Dermis microvascular lymphatic vessel endothelial cell (primary cell): ENCODE data around the gene LRRC47. TPM values are rescaled to one million over a fixed set of nuclear protein-coding genes. Genes with fewer than 3 reads are reported as not detected.

ENCODE experiments used
- DNase-seq, 2 donors: peaks; one replicate each; pipeline versions ENCODE4 v3.0.0 to v3.0.0-alpha.2; 2010; ENCODE audit warnings: low read depth in 2 of 2
- total RNA-seq: library from RNA; depleted of rRNA; stranded (reverse); fragments of >200 nt; gene quantifications from 2 replicates; pipeline ENCODE4 v1.2.1, GENCODE V29; 2014

The LRRC47 gene
- total RNA-seq, 1 donor from 2014 or later = 20.2 TPM

- no peak for DNase-seq
Measured at GRCh38 chr1:3787349-3787715, 9.0 kb downstream of the LRRC47 start.

DNA sequence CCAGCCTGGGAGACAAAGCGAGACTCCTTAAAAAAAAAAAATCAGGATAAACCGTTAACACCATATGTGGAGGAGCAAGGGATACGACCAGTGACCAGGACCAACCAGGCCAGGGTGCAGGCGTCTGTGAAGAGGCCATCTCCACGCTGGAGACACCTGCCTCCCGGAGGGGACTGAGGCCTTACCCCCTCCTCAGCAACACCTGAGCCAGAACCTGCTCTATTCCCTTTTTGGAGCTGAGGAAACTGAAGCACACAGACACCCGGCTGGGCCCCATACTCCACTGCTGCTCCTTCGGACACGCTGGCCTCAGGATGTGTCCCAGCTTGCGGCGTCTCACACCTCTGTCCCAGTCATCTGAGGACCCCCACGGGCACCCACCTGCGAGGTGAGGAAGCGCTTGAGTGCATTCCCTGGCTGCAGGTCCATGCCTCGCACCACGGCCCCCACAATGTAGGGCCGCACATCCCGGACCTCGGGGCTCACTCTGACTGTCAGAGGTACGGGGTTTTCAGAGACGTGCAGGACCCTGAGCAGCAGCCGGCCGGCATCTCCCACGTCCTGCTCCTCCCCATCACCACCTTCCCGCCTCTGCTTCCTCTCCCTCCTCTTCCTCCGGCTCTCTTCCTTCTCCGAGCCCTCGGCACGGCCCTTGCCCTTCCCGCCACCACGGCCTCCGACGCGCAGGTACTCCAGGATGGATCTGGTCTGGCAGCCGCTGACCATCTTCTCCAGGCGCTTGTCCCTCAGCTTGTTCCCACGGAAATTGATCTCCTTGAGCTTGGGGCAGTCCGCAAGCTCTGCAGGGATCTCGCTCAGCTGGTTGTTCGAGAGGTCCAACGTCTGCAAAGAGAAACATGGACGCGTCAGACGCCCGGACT is 9.6 kb downstream of the LRRC47 start:
- DNase-seq = no peak

GRCh38 chr1:3785456-3786157 is 10.7 kb downstream of the LRRC47 start:
- no peak for DNase-seq

DNA sequence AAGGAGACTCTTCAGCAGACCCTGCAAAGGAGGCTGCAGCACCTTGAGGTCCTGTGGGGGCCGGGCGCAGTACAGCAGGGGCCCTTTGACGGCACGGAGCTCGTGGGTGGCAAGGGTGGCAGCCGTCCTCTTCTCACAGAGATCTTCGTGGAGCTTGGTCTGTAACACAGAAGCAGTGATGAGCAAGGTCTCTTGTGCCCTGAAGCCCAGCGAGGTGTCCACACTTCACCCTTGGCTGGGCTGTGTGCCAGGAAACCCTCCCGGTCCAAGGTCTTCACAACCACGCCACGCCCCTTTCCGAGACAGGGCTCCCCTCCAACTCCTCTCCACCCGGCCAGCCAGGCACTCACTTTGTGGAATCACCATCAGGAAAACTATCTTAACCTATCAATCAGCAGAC is 11.3 kb downstream of the LRRC47 start:
- no peak for DNase-seq

- DNase-seq = no peak
Measured at GRCh38 chr1:3783651-3784474, 12.4 kb downstream of the LRRC47 start.

- DNase-seq = no peak
Measured at GRCh38 chr1:3780901-3781300, 15.4 kb downstream of the LRRC47 start.

- no peak for DNase-seq
Measured at GRCh38 chr1:3779912-3780416, 16.3 kb downstream of the LRRC47 start.

DNA sequence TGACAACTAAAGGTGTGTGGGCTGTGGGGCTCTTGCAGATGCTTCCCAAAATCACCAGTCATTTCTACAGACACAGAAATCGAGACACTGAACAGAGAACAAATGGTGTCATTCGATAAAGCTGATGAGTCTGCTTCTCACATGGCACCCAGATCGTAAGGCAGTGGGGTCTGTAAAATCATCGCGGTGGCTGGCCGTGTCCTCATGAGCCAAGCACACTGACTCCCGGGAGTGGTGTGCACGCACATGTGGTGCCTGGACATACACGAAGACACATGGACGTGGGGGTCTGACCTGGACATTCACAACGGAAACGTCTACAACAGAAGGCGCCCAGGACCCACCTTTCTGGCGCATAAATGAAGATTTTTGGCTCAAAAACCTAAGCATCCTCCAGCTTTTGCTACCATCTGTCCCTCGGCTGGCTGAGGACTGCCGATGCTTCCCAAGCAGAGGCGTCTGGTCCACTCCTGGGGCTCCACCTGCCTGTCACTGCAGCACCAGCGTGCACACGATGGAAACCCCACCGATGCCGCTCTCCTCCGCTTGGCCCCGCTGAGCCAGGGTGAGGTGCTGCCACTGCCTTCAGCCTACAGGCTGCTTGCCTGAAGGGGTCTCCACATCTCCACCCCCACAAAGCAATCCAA is 16.9 kb downstream of the LRRC47 start:
- no peak for DNase-seq

GRCh38 chr1:3778590-3779264 is 17.6 kb downstream of the LRRC47 start:
- DNase-seq = no peak

GRCh38 chr1:3777647-3778589 is 18.4 kb downstream of the LRRC47 start:
- DNase-seq = no peak

DNA sequence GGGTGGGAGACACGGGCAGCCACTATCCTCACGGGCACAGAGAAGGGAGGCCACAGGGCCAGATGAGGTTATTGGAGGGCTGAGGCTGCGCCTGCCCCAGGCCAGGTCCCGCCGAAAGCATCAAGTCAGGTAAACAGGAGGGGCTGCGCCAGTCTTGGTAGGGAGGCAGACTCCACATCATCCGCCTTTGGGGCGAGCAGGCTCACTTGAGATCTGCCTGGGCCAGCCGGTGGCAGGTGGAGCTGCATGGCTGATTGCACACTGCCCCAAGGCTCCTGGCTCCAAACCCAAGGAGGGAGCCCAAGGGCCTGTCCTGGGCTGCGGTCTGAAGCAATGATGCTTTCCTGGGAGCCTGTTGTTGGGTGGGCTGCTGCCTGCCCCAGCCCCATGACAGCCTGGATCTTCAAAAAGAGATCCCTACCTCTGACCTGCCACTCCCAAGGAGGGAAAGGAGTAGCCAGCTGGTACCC is 19.2 kb downstream of the LRRC47 start:
- DNase-seq = no peak

DNA sequence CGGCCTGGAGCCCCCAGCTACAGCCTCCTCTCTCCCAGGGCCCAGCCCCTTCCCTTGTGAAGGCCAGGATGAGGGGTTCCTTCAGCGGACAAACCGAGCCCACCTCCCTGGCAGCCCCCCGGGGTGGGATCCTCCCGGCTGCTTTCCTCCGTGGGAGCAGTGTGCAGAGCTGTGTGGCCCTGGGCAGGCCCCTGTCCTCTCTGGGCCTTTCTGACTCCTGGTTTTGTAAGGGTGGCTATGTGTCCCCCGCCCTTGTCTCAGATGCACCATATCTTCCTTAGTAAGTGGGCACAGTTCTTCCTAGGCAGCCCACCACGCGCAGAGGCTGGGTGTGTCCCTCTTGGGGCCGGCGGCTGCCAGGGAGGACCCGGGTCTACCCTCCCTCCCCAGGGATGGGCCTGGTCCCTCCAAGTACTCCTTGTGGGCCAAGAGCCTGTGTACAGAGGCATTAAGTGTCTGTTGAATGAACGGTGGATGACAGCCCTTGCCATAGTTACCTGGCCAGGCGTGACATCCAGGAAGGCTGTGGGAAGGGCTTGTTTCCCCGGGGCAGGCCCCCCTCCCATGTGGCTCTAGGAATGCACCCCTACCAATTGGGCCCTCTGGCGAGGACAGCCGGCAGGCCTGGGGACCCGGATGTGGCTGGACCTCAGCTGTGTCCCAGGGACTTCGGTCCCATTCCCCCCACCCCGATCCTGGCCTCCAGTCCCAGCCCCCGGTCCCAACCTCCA is 19.9 kb downstream of the LRRC47 start:
- DNase-seq = no peak

- DNase-seq = peak in 1 of 2 donors; percentile 45
Measured at GRCh38 chr1:3775490-3776230, 20.6 kb downstream of the LRRC47 start.

DNA sequence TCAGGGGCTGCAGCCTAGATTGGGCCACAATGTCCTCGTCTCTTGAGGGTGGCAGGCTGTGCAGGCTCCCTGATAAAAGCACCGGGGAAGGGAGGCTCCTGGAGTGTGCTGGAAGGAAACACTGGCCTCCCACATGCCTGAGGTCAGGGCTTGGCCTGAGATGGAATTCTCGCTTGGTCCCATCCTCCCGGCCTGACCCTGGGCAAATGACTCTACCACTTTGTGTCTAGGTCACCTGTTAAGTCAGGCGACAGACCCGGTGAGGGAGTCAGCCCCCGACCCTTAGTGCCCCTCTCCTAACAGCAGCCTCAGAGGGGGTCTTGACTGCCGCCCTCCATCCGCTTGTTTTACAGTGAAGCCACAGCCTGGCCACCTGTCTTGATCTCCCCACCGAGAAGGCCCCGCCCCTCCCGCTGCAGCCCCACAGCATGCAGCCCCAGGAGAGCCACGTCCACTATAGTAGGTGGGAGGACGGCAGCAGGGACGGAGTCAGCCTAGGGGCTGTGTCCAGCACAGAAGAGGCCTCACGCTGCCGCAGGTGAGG is 21.3 kb downstream of the LRRC47 start:
- DNase-seq = no peak

DNA sequence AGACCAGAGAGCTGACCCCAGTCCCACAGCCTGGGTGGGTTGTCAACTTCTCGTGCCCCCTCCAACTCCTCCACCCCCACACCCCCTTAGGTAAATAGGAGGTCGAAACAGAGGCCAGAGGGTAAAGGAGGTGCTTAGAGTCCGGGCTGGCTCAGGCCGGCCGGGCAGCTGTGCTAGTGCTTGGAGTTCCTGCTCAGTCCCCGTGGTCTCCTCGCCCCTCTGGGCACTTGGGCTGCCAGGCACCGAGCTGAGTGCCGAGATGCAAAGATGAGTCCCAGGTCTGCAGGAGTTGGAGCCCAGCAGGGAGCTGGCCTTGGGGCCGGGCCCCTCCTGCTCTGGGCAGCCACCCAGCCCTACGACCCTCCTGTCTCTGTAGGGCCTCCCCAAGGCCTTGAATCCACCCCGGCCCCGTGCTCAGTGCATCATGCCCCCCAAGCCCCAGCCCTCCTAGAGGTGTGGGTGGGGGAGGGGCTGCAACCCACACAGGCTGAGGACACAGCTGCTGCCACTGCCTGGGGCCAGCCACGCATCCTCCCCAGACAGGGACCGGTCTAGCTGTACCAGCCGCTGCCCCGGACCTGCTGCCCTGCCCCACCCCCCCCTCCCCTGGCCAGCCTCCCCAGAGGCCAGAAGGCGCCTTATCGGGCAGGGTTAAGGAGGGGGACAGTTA is 21.9 kb downstream of the LRRC47 start:
- DNase-seq = no peak

GRCh38 chr1:3773572-3774275 is 22.6 kb downstream of the LRRC47 start:
- no peak for DNase-seq
